ENCODE data around the gene FOXO3.

FOXO3 gene

GRCh38 chr6:108626777-108627176 lies 66.1 kb downstream of the FOXO3 start:
- DNase-seq (ENCODE audit: low read depth in 3 of 3, low spot score in 1 of 3) = no peak

- no peak for DNase-seq (ENCODE audit: low read depth in 3 of 3, low spot score in 1 of 3)
Measured at GRCh38 chr6:108627692-108628550, 67.2 kb downstream of the FOXO3 start.

GRCh38 chr6:108630050-108630714 lies 69.5 kb downstream of the FOXO3 start:
- DNase-seq (ENCODE audit: low read depth in 3 of 3, low spot score in 1 of 3) = no peak

GRCh38 chr6:108632441-108632840 lies 71.7 kb downstream of the FOXO3 start:
- no peak for DNase-seq (ENCODE audit: low read depth in 3 of 3, low spot score in 1 of 3)

GRCh38 chr6:108633436-108633835 lies 72.7 kb downstream of the FOXO3 start:
- no peak for DNase-seq (ENCODE audit: low read depth in 3 of 3, low spot score in 1 of 3)

- DNase-seq (ENCODE audit: low read depth in 3 of 3, low spot score in 1 of 3) = no peak
Measured at GRCh38 chr6:108635505-108636226, 74.9 kb downstream of the FOXO3 start.

- no peak for DNase-seq (ENCODE audit: low read depth in 3 of 3, low spot score in 1 of 3)
Measured at GRCh38 chr6:108637963-108638362, 77.2 kb downstream of the FOXO3 start.

GRCh38 chr6:108638993-108639392 lies 78.3 kb downstream of the FOXO3 start:
- no peak for DNase-seq (ENCODE audit: low read depth in 3 of 3, low spot score in 1 of 3)

- no peak for DNase-seq (ENCODE audit: low read depth in 3 of 3, low spot score in 1 of 3)
Measured at GRCh38 chr6:108640104-108640503, 79.4 kb downstream of the FOXO3 start.

GRCh38 chr6:108643184-108643583 lies 82.5 kb downstream of the FOXO3 start:
- no peak for DNase-seq (ENCODE audit: low read depth in 3 of 3, low spot score in 1 of 3)

GRCh38 chr6:108644252-108644651 lies 83.5 kb downstream of the FOXO3 start:
- no peak for DNase-seq (ENCODE audit: low read depth in 3 of 3, low spot score in 1 of 3)

- DNase-seq (ENCODE audit: low read depth in 3 of 3, low spot score in 1 of 3) = no peak
Measured at GRCh38 chr6:108648191-108648590, 87.5 kb downstream of the FOXO3 start.

- DNase-seq (ENCODE audit: low read depth in 3 of 3, low spot score in 1 of 3) = no peak
Measured at GRCh38 chr6:108650325-108650724, 89.6 kb downstream of the FOXO3 start.

- no peak for DNase-seq (ENCODE audit: low read depth in 3 of 3, low spot score in 1 of 3)
Measured at GRCh38 chr6:108650781-108651180, 90.1 kb downstream of the FOXO3 start.

GRCh38 chr6:108651340-108652227 lies 90.9 kb downstream of the FOXO3 start:
- DNase-seq (ENCODE audit: low read depth in 3 of 3, low spot score in 1 of 3) = no peak

GRCh38 chr6:108652375-108652774 lies 91.7 kb downstream of the FOXO3 start:
- DNase-seq (ENCODE audit: low read depth in 3 of 3, low spot score in 1 of 3) = no peak

GRCh38 chr6:108653949-108654348 lies 93.2 kb downstream of the FOXO3 start:
- no peak for DNase-seq (ENCODE audit: low read depth in 3 of 3, low spot score in 1 of 3)

GRCh38 chr6:108654465-108655106 lies 93.9 kb downstream of the FOXO3 start:
- DNase-seq (ENCODE audit: low read depth in 3 of 3, low spot score in 1 of 3) = no peak

GRCh38 chr6:108655806-108656651 lies 95.3 kb downstream of the FOXO3 start:
- DNase-seq (ENCODE audit: low read depth in 3 of 3, low spot score in 1 of 3) = no peak

Measured in stimulated activated CD4-positive, alpha-beta T cell treated with anti-CD3 and anti-CD28 coated beads, TNF-alpha, amount 100 ng/mL, for 1 hour (primary cell).